ENCODE measurements around the gene CDK5R2. TPM values are rescaled to one million over a fixed set of nuclear protein-coding genes. Genes with fewer than 3 reads are reported as not detected.

Gene CDK5R2
- polyA plus RNA-seq, 3 donors: not detected

DNA sequence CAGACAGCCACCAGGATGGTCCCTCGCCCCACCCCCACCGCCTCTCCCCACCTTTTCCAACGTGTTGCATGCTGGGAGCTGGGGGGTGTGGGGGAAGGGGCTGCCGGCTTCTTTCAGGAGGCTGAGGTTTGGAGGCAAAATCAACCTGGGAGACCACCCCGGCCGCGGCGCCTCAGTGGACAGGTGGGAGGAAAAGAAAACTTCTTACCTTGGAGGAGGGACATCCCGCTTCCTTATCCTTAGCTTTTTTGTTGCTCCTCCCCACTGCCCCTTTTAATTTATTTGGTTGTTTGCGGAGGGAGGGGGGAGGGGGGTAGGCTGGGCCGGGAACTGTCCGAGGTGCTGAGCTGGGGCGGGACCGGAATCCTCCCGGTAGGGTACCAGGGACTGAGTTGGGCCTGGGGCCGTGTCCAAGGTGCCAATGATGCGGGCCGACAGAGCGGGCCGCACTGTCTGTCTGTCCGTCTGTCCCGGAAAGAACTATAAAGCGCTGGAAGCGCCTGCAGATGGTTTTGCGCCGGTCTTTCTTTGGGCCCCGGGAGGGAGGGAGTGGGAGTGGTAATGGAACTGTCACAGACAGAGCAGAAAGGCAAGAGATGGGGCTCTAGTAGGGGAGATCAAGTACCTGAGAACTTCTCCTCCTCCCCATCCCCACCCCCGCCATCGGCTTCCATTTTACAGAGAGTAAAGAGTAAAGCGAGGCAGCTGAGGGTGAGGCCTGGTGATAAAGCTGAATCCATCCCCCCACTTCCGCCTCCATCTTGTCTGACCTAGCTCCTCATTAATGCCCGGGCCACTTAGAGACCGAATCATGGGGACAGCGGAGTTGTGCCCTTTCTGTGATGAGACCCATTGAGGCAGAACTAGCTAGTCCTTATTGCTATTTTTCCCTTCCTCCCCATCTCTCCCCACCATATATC lies 2.4 kb downstream of the CDK5R2 start:
- DNase-seq (ENCODE audit: low read depth in 3 of 3, low spot score in 2 of 3): no peak

DNA sequence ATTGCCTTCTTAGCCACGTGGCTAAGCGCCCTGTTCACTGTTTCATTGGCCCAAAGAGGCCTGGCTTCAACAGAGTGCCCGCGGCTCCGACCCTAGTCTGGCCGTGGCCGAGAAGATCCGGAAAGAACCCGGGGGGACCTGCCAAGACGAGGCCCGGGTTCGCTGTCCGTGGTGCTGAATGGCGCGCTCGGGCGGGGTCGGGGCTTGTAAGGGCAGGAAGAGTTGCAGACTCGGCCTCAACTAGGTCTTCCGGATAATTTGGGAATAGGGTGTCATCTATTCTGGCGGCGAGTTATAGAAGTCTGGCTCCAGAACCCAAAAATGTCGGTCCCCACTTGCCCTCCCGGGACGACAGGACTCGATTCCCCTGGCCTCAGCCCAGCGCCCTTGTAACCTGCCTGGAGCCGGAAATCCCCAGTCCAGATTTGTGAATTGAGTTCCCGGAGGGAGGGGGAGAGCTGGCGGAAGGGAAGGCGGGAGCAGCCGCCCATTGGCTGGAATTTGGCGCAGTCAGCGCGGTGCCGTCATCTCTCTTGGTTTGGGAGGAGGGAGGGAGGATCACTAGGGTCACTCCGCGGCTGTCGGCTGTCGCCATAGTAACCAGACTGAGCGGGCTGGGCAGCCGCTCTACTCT lies 3.5 kb downstream of the CDK5R2 start:
- DNase-seq (ENCODE audit: low read depth in 3 of 3, low spot score in 2 of 3): peak in 2 of 3 donors; percentile 53 to 73

DNA sequence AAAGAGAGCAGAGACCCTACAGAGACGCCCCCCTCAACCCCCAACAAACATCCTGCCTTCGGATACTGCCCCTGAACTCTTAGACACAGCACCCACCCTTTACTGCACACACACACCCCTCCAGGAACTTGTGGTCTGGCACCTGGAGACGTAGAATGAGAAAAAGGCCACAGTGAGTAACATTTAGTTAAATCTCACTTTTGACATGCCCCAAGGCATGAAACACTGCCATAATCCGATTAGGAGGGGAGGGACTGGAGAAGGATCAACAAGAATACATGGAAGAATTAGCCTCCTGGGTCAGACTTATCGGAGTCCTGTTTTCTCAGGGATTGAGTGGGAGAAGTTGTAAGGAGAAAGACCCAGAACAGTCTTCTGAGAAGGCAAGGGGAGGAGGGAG lies 4.1 kb downstream of the CDK5R2 start:
- DNase-seq (ENCODE audit: low read depth in 3 of 3, low spot score in 2 of 3): no peak

DNA sequence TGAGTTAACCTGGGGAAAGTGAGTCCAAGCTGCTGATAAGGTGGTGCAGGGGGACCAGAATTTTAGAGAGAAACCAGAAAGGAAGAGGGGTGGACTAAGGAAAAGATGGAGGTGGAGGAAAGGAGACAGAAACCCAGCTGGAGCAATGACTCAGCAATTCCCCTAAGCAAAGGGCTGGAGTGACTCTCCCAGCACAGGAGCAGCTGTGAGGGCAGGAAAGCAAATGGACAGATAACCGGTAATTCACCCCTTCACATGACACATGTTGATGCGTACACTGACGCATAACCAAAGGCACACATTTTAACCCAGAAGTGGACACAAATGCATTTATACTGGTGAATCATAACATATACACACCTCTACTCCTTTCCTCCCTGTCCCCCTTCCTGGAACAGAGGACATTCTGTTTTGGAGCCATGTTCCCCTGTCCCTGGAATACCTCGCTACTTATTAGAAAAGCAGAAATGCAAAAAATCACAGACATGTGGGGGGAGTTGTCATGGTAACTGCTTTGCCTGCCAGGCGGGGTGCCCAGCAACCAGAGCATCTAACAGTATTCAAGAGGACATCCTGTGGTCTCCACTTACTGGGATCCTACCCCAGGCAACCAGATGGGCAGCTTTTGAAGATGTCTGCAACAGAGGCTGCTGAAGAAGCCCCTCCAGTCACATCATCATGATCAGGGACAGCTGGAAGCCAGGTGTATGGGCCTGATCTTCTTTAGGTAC lies 4.7 kb downstream of the CDK5R2 start:
- no peak for DNase-seq (ENCODE audit: low read depth in 3 of 3, low spot score in 2 of 3)

DNA sequence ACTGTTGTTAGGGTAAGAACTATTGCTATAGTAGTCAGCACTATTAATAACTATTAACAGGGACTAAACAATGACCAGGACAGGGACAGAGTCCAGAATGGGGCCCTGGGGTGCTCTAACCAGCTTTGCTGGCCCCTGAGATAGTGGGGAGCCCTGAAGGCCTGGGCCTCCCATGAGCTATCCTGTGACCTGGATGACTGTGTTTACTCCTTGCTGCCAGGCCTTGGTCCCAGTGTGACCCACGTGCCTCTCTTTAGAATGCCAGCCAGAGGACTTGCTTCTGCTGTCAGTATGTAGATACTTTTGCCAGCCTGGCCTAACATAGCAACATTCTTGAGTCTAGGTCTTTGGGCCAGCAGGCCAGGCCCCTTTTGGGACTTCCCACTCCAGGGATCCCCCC lies 11.4 kb downstream of the CDK5R2 start:
- no peak for DNase-seq (ENCODE audit: low read depth in 3 of 3, low spot score in 2 of 3)

DNA sequence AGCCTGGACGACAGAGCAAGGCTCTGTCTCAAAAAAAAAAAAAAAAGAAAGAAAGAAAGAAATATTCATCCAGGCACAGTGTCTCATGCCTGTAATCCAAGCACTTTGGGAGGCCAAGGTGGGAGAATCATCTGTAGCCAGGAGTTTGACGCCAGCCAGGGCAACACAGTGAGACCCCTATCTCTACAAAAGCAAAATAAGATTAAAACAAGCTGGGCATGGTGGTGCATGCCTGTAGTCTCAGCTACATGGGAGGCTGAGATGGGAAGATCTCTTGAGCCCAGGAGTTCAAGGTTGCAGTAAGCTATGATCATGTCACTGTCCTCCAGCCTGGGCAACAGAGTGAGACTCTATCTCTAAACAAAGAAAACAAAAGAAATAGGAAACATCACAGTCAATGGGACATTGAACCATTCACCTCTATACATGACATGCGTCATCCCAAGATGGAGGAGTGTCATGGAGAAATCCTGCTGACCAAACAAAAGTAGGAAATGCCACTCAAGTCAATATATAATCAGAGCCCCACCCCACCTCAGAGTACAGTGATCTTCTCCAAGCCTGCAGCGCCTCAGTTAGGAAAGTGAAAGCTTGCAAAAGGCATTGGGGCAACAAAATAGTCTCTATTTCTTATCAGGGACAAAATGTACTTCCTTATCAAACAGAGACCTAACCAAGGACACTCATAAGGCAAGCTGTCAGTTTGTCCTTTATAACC lies 15.8 kb downstream of the CDK5R2 start:
- DNase-seq (ENCODE audit: low read depth in 3 of 3, low spot score in 2 of 3): no peak

DNA sequence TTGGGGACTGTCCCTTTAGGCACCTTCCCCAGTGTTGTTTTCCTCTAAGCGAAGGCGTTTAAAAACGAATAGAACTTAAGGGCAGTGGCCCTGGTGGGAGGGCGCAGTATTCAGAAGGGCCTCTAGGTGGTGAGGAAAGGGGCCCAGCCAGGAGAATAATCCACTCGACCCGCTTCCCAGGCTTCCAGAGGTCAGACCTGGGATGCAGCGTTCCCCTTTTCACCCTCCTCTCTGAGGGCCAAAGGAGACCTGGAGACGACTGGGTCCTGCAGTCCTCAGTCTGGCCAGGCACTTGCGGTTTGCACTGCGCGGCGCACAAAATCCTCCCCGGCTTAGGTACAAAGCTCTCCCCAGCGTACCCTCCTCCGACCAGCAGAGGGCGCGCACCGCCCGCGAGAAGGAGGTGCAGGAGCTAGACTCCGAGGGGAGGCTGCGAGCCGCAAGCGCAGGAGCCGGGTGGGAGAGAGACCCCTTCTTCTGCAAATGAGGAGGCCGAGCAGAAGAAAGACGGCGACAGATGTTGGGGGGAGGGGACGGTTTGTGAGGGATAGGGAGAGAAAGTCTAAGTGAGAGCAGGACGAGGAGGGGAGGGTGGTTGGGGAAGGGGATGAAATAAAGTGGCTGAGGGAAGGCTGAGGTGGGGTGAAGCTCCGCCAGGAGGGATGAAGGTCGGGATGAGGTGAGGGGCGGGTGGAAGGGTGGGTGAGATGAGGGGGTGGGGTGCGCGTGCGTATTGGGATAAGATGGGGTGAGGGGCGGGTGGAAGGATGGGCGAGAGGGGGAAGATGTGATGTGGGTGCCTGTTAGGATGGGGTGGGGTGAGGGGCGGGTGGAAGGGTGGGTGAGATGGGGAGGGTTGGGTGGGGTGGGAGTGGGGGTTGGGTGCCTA lies 20.6 kb downstream of the CDK5R2 start:
- DNase-seq (ENCODE audit: low read depth in 3 of 3, low spot score in 2 of 3): peak in 1 of 3 donors; percentile 68

DNA sequence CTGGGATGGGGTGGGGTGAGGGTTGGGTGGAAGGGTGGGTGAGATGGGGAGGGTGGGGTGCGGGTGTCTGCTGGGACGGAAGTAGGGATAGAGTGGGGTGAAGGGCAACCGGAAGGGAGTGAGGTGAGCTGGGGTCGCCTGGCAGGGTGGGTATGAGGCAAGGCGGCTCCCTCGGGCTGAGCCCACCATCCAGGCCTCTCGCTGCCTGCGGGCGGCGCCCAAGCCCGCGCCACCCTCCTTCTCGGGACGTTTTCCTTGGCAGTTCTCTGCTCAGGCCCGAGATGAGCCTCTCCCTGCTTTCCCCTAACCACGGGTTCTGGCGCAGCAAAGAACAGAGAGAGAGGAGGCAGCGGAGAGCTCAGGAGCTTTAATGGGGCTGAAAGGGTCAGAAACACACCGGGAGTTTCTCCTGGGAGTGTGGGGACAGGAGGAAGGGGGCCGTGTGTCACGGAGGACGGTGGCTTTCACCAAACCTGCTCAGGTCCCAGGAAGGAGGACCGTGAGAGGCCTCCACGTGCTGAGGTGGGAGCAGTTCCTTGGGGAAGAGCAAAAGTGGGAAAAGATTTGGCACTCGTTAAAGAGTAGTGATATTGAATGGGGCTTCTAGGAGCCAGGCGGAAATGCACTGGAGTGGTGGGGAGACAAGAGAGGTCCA lies 21.4 kb downstream of the CDK5R2 start:
- no peak for DNase-seq (ENCODE audit: low read depth in 3 of 3, low spot score in 2 of 3)

DNA sequence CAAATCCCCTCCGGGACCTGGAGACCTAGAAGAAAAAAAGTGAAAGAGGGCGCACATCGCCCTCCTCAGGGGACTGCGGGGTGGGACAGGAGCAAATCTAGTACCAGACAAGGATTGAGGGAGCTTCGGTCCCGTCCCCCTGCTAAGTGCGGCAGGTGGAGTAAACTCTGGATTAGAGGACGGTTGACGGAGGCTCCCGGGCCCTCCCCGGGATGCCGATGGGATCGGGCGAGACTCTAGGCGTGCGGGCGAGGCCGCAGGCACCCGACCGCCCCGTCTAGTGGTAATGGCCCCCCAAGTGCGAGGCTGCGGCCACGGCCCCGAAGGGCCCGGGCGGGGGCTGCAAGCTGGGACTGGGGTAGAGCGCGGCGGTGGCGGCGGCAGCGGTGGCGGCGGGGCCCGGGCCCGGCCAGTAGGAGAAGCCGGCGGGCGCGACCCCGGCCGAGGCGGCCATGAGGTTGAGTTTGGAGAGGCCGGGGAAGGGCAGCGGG lies 22.0 kb downstream of the CDK5R2 start:
- DNase-seq (ENCODE audit: low read depth in 3 of 3, low spot score in 2 of 3): no peak

DNA sequence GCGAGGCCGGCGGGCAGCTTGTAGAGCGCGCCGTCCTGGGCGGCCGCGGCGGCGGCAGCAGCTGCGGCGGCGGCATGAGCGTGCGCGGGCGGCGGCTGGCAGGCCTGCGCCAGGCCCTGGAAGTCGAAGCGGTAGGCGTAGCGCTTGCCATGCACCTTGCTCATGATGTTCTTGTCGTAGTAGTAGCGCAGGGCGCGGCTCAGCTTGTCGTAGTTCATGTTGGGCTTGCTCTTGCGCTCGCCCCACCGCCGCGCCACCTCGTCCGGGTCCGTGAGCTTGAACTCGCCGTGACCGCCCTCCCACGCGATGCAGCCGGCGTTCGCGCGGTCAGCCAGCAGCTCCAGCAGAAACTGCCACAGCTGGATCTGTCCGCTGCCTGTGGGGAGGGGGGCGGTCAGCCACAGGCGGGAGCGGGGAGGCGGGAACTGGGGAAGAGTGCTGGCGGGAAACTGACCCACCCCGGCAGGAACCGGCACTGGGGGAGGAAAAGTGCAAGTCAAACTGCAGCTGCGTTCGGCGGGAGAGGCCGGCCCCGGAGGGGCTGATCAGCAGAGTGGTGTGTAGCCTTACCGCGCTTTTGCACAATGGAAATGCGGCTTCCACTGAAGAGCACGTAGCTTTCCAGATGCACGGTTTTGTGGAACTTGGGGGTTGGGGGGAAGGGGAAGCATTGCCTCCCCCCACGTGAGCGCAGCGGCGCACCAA lies 22.6 kb downstream of the CDK5R2 start:
- no peak for DNase-seq (ENCODE audit: low read depth in 3 of 3, low spot score in 2 of 3)

DNA sequence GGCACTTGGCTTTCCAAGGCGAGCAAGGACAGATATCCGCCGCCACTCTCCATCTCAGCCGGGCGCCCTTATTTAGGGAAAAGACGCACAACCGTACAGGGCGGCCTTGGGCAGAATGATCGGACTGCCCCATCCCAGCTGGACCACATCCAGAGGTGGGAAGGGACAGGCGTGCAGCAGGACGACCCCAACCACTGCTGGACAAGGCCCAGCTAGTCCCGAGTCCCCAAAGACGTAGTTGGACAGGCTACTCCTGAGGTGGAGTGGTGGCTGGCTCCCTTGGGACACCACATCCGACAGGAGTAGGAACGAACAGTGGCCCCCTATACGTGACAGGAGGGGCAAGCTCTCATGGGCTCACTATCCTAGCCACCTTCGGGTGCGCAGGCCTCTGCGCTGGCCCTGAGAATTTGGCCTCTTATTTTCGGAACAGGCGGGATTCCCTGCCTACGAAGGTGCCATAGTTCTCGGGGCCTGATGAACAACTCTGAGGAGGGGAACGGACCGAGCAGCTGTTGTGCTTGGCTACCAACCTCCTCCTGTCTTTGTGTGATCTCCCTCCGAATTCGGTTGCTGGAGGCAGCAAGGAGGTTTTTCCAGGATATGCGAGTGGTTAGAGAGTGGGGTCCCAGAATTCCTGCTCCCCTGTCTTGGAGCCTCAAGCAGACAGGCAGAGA lies 23.3 kb downstream of the CDK5R2 start:
- no peak for DNase-seq (ENCODE audit: low read depth in 3 of 3, low spot score in 2 of 3)

DNA sequence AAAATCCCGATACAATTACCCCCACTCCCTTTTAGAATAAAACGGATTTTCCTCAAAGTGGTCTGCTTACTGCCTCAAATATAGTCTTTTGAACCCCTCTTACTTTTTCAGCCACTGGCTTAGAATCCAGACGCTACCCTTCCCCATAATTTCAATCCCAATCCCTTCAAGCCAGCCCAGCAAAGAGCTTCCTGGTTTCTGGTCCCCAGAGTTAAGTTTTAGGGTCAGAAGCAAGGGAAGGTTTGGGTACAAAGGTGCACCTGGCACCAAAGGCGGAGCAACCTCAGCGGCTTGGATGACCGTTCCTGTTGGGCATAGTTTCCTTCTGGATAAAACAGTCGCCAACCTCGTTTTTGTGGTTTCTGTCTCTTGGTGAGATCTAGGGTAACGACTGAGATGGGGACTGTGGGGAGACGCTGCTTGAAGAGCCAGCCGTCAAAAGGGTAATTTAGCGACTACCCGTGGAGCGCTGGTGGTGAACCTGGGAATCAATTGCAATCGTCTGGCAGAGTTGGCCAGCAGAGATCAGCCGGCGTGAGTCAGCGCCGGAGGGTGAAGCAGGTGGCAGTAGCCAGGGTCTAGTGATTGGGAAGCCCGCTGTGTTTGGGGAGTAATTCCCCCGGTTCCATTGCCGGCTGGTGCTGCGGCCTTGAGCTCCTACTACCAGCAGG lies 23.9 kb downstream of the CDK5R2 start:
- DNase-seq (ENCODE audit: low read depth in 3 of 3, low spot score in 2 of 3): no peak

DNA sequence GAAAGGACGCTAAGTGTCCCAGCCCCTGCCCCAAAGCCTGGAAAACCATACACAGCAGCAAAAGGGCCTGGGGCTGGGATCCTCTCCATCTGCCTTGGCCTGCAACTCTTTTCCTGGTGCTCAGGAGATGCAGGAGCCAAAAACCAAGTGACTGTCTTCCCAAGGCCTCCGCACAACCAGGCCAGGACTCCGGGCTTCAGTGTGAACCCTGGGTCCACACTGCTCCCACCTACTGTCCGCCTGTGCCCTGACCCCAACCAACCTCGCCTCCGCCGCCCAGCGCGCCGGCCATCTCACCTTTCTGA lies 24.4 kb downstream of the CDK5R2 start:
- DNase-seq (ENCODE audit: low read depth in 3 of 3, low spot score in 2 of 3): no peak

DNA sequence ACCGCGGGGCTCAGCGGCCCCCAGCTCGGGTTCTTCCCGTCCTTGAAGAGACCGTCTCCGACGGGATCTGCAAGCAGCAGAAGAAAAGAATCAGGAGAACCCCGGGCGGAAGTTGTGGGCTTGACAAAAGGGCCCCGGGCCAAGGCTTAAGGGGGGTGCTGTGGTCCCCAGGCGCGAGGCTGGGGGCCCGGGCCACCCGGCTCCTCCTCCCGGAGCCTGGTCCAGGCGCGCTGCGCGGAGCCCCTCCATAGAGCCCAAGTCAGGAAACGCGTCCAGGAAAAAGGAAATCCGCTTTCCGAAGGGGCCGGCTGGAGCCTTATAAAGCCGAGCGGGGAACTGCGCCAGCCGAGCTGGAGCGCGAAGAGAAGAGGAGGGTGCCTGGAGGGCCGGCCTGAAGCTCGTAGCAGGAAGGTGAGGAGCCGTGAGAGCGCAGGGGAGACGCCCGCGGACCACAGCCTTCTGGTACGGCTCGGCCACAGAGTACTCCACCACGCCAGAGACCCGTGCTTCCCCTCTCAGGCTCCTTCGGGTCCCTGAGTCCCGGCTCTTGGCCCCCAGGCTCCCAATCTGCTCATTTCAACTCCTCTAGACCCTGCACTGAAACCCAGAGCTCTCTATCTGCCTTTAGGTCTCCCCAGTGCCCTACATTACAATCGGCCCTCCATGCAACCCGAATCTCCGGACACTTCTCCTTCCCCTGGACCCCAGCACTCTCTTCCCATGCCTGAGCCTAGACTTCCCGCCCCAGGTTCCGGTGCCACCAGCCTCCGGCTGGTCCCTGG lies 25.0 kb downstream of the CDK5R2 start:
- DNase-seq (ENCODE audit: low read depth in 3 of 3, low spot score in 2 of 3): no peak

DNA sequence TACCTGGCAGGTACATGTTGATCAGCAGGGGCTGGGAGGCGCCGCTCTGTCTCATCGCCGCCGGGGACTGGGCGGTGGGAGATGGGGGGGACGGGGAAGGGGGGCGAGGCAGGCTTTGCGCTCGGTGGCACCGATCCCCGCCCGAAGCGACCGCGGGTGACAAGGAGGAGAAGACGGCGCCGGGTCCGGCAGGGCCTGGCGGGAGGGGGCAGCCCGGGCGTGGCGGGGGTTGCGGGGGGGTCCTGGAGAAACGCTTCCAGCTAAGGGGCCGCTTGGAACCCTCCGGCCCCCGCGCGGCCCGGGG lies 25.5 kb downstream of the CDK5R2 start, which contains the start of gene FEV:
Gene FEV (minus strand): TSS at position 164 of the 304 bp plus-strand sequence. CDS start 109 bp downstream, at position 55.
- no peak for DNase-seq (ENCODE audit: low read depth in 3 of 3, low spot score in 2 of 3)

DNA sequence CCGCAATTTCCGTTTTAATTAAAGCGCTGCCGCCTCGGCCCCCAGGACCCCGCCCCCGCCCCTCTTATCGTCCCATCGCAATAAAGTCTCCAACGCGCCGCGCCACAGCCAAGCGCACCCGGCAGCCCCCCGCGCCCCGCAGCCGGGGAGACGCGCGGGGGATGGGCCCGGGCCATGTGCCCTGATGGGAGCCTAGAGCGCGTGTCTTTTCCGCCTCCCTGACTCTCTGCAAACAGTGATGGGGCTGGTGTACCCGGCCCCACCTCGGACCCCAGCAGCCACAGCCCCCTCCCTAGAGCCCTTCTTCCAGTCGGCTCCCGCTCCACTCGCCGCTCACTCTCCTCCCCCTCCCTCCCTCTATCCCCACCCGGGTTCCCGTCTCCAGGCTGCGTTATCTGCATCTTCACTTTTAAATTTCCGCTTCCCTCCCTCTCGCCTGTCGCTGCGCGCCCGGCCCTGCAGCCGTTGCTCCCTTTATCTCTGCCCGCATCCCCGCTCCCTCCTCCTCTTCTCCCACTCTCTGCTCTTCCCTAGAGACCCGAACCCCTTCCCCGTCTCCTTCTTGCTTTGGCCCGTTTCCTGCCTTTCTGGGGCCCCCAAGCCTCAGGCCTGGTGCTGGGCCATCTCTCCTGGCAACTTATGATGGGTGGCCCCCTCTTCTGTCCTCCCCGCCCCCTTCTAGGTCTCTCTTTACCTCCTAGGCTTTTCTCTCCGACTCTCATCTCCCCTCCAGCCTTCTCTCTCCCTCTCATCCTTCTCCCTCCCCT lies 26.0 kb downstream of the CDK5R2 start:
- DNase-seq (ENCODE audit: low read depth in 3 of 3, low spot score in 2 of 3): no peak

All from right renal cortex interstitium (tissue), 3 donors.